ENCODE data around the gene ST14.
A peak's percentile ranks its signal among the peaks of the same experiment; 100 is the strongest.

The ST14 gene

GRCh38 chr11:130159657-130160497 lies at the start of gene ST14:
Gene ST14, plus strand, starts transcription at chr11:130159782. Its CDS starts 198 bp downstream, at chr11:130159980.
- Histone ChIP-seq H3K9me3 (ENCODE audit: control insufficient read depth, insufficient read depth, low read length) (no peaks in the 10 kb centered on the region), H3K36me3 (ENCODE audit: control insufficient read depth, insufficient read depth, low read length) (no peaks in the 10 kb centered on the region), H3K9ac (ENCODE audit: low read depth, low read length) (peak within 1 kb of the TSS; percentile 38; the same call in 1 of the 2 replicates), H3K27me3 (ENCODE audit: control insufficient read depth, insufficient read depth, low read length) (peaks cover 48% of the 10 kb centered on the region), H3K4me3 (ENCODE audit: low read depth, low read length) (peak within 1 kb of the TSS; percentile 58), H3K4me1 (ENCODE audit: control insufficient read depth, insufficient read depth, low read length) (peaks cover 22% of the 10 kb centered on the region), H3K27ac (ENCODE audit: low read depth, low read length) (no peak within 1 kb of the TSS)

- H3K4me3 ChIP-seq (ENCODE audit: low read depth, low read length), result no peak overlapping the region
- H3K36me3 ChIP-seq (ENCODE audit: control insufficient read depth, insufficient read depth, low read length), result peaks cover 49% of the 10 kb centered on the region
- H3K27me3 ChIP-seq (ENCODE audit: control insufficient read depth, insufficient read depth, low read length), result no peaks in the 10 kb centered on the region
- H3K9ac ChIP-seq (ENCODE audit: low read depth, low read length), result no peak overlapping the region
- H3K27ac ChIP-seq (ENCODE audit: low read depth, low read length), result no peak overlapping the region
- H3K4me1 ChIP-seq (ENCODE audit: control insufficient read depth, insufficient read depth, low read length), result peaks cover 16% of the 10 kb centered on the region; the same call in 1 of the 2 replicates
- no peaks in the 10 kb centered on the region for H3K9me3 ChIP-seq (ENCODE audit: control insufficient read depth, insufficient read depth, low read length)
Measured at GRCh38 chr11:130110339-130111108, 49.1 kb upstream of the ST14 start.

GRCh38 chr11:130112071-130112830 lies 47.3 kb upstream of the ST14 start:
- no peaks in the 10 kb centered on the region for H3K27me3 ChIP-seq (ENCODE audit: control insufficient read depth, insufficient read depth, low read length)
- no peak overlapping the region for H3K27ac ChIP-seq (ENCODE audit: low read depth, low read length)
- peaks cover 49% of the 10 kb centered on the region for H3K36me3 ChIP-seq (ENCODE audit: control insufficient read depth, insufficient read depth, low read length)
- H3K4me1 ChIP-seq (ENCODE audit: control insufficient read depth, insufficient read depth, low read length), result peaks cover 17% of the 10 kb centered on the region; the same call in 1 of the 2 replicates
- H3K9ac ChIP-seq (ENCODE audit: low read depth, low read length), result no peak overlapping the region
- no peak overlapping the region for H3K4me3 ChIP-seq (ENCODE audit: low read depth, low read length)
- no peaks in the 10 kb centered on the region for H3K9me3 ChIP-seq (ENCODE audit: control insufficient read depth, insufficient read depth, low read length)

- Histone ChIP-seq H3K36me3 (ENCODE audit: control insufficient read depth, insufficient read depth, low read length) (peaks cover 53% of the 10 kb centered on the region), H3K4me3 (ENCODE audit: low read depth, low read length) (no peak overlapping the region), H3K27me3 (ENCODE audit: control insufficient read depth, insufficient read depth, low read length) (no peaks in the 10 kb centered on the region), H3K9me3 (ENCODE audit: control insufficient read depth, insufficient read depth, low read length) (no peaks in the 10 kb centered on the region), H3K27ac (ENCODE audit: low read depth, low read length) (no peak overlapping the region), H3K9ac (ENCODE audit: low read depth, low read length) (no peak overlapping the region), H3K4me1 (ENCODE audit: control insufficient read depth, insufficient read depth, low read length) (peaks cover 15% of the 10 kb centered on the region; the same call in 1 of the 2 replicates)
Measured at GRCh38 chr11:130114281-130114680, 45.3 kb upstream of the ST14 start.

- 0 out of 2 replicates have a peak, but pooled peaks cover 12% of the 10 kb centered on the region for H3K4me1 ChIP-seq (ENCODE audit: control insufficient read depth, insufficient read depth, low read length)
- H3K9me3 ChIP-seq (ENCODE audit: control insufficient read depth, insufficient read depth, low read length), result no peaks in the 10 kb centered on the region
- H3K27ac ChIP-seq (ENCODE audit: low read depth, low read length), result no peak overlapping the region
- no peak overlapping the region for H3K4me3 ChIP-seq (ENCODE audit: low read depth, low read length)
- H3K9ac ChIP-seq (ENCODE audit: low read depth, low read length), result no peak overlapping the region
- H3K36me3 ChIP-seq (ENCODE audit: control insufficient read depth, insufficient read depth, low read length), result peaks cover 51% of the 10 kb centered on the region
- H3K27me3 ChIP-seq (ENCODE audit: control insufficient read depth, insufficient read depth, low read length), result no peaks in the 10 kb centered on the region
Measured at GRCh38 chr11:130114726-130115125, 44.9 kb upstream of the ST14 start.

- Histone ChIP-seq H3K9me3 (ENCODE audit: control insufficient read depth, insufficient read depth, low read length) (no peaks in the 10 kb centered on the region), H3K27ac (ENCODE audit: low read depth, low read length) (peak overlapping the region; percentile 9), H3K36me3 (ENCODE audit: control insufficient read depth, insufficient read depth, low read length) (peaks cover 46% of the 10 kb centered on the region), H3K4me1 (ENCODE audit: control insufficient read depth, insufficient read depth, low read length) (0 out of 2 replicates have a peak, but pooled peaks cover 12% of the 10 kb centered on the region), H3K27me3 (ENCODE audit: control insufficient read depth, insufficient read depth, low read length) (no peaks in the 10 kb centered on the region), H3K4me3 (ENCODE audit: low read depth, low read length) (no peak overlapping the region), H3K9ac (ENCODE audit: low read depth, low read length) (no peak overlapping the region)
Measured at GRCh38 chr11:130115218-130115617, 44.4 kb upstream of the ST14 start.

GRCh38 chr11:130118165-130118564 lies 41.4 kb upstream of the ST14 start:
- H3K9ac ChIP-seq (ENCODE audit: low read depth, low read length), result no peak overlapping the region
- no peak overlapping the region for H3K4me3 ChIP-seq (ENCODE audit: low read depth, low read length)
- peaks cover 46% of the 10 kb centered on the region for H3K36me3 ChIP-seq (ENCODE audit: control insufficient read depth, insufficient read depth, low read length)
- no peaks in the 10 kb centered on the region for H3K9me3 ChIP-seq (ENCODE audit: control insufficient read depth, insufficient read depth, low read length)
- 0 out of 2 replicates have a peak, but pooled peaks cover 12% of the 10 kb centered on the region for H3K4me1 ChIP-seq (ENCODE audit: control insufficient read depth, insufficient read depth, low read length)
- H3K27me3 ChIP-seq (ENCODE audit: control insufficient read depth, insufficient read depth, low read length), result no peaks in the 10 kb centered on the region
- H3K27ac ChIP-seq (ENCODE audit: low read depth, low read length), result no peak overlapping the region

GRCh38 chr11:130118636-130119387 lies 40.8 kb upstream of the ST14 start:
- Histone ChIP-seq H3K27ac (ENCODE audit: low read depth, low read length) (no peak overlapping the region), H3K4me3 (ENCODE audit: low read depth, low read length) (no peak overlapping the region), H3K36me3 (ENCODE audit: control insufficient read depth, insufficient read depth, low read length) (peaks cover 48% of the 10 kb centered on the region), H3K27me3 (ENCODE audit: control insufficient read depth, insufficient read depth, low read length) (no peaks in the 10 kb centered on the region), H3K9ac (ENCODE audit: low read depth, low read length) (no peak overlapping the region), H3K4me1 (ENCODE audit: control insufficient read depth, insufficient read depth, low read length) (0 out of 2 replicates have a peak, but pooled peaks cover 12% of the 10 kb centered on the region), H3K9me3 (ENCODE audit: control insufficient read depth, insufficient read depth, low read length) (no peaks in the 10 kb centered on the region)

GRCh38 chr11:130120045-130120444 lies 39.5 kb upstream of the ST14 start:
- H3K4me3 ChIP-seq (ENCODE audit: low read depth, low read length), result no peak overlapping the region
- H3K9ac ChIP-seq (ENCODE audit: low read depth, low read length), result no peak overlapping the region
- H3K27me3 ChIP-seq (ENCODE audit: control insufficient read depth, insufficient read depth, low read length), result no peaks in the 10 kb centered on the region
- 0 out of 2 replicates have a peak, but pooled peaks cover 6% of the 10 kb centered on the region for H3K4me1 ChIP-seq (ENCODE audit: control insufficient read depth, insufficient read depth, low read length)
- H3K27ac ChIP-seq (ENCODE audit: low read depth, low read length), result no peak overlapping the region
- peaks cover 54% of the 10 kb centered on the region for H3K36me3 ChIP-seq (ENCODE audit: control insufficient read depth, insufficient read depth, low read length)
- H3K9me3 ChIP-seq (ENCODE audit: control insufficient read depth, insufficient read depth, low read length), result no peaks in the 10 kb centered on the region

GRCh38 chr11:130121445-130121978 lies 38.1 kb upstream of the ST14 start:
- Histone ChIP-seq H3K4me3 (ENCODE audit: low read depth, low read length) (no peak overlapping the region), H3K27me3 (ENCODE audit: control insufficient read depth, insufficient read depth, low read length) (no peaks in the 10 kb centered on the region), H3K9ac (ENCODE audit: low read depth, low read length) (no peak overlapping the region), H3K4me1 (ENCODE audit: control insufficient read depth, insufficient read depth, low read length) (no peaks in the 10 kb centered on the region), H3K36me3 (ENCODE audit: control insufficient read depth, insufficient read depth, low read length) (peaks cover 68% of the 10 kb centered on the region), H3K27ac (ENCODE audit: low read depth, low read length) (no peak overlapping the region), H3K9me3 (ENCODE audit: control insufficient read depth, insufficient read depth, low read length) (no peaks in the 10 kb centered on the region)
